HG03175 (cell line): ENCODE data around the gene BTAF1.
"Not testable (repeated sequence)": the region's sequence is repeated elsewhere in the genome, so short reads cannot be mapped to it uniquely, and the experiment has no call there.

ENCODE experiments used
- ATAC-seq: cut with Tn5 transposase; IDR thresholded peaks from one replicate; pipeline ENCODE4 v1.9.1; 2021; ENCODE audit warnings: mild to moderate bottlenecking, moderate library complexity; ENCODE audit not compliant: unreplicated experiment

Gene BTAF1

DNA sequence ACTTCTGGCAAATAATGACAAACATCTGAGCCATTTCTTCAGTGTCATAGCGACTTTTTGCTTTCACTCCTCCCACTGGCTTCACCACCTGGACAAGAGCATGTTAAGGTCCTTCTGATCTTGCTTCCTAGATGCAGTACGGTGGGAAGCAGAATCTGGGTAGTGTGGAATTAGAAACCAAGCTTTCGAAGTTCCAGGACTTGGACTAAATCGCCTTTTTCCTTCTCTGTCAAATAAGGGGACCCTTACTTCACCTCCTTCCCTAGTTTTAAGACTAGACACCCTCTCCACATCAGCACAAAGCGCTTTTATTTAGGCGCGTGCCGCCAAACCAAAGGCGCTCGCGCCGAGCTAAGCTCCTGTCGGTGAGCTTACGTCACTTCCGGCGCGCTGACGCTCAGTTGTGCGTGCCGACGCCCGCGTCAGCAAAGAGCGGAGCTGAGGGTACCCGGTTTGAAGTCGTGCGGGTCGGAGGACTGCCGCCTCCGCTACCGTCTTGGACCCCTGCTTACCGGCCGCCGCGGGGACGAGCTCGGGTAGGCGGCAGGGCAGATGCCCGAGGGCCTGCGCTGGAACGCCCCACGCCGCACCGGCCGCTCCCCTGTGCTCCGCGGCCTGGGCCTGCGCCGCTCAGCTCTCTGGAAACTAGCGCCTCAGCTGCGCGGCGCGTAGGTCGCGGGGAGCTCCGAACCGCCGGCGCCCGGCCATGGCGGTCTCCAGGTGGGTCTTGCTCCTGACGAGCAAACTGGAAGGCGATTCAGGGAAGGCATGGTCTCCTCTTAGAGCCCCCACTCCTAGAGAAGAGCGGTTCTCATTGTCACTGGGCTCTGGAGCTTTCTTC lies at the start of gene BTAF1:
TSS of gene BTAF1 (plus strand) at position 400 of the 841 bp plus-strand sequence. CDS start at position 707, 307 bp downstream.
- peak; percentile 99 for ATAC-seq

DNA sequence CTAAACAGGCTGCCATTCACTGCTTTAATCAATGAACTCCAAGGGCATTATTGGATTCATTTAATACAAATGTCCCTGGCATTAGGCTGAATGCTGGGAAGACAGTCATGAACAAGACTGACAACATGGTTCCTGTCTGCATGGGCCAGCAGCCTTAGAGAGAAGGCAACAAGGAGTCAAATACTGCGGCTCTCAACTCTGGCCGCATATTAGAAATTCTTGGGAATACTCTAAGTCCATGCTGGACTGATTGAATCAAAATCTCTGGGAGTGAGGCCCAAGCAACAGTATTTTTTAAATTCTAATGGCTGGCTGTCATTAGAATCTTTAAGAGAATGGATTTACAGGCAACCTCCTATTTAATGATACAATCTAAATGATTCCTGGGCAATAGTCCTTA lies 48.4 kb upstream of the BTAF1 start:
- no peak for ATAC-seq

- no peak for ATAC-seq
Measured at GRCh38 chr10:91875779-91876178, 47.8 kb upstream of the BTAF1 start.

DNA sequence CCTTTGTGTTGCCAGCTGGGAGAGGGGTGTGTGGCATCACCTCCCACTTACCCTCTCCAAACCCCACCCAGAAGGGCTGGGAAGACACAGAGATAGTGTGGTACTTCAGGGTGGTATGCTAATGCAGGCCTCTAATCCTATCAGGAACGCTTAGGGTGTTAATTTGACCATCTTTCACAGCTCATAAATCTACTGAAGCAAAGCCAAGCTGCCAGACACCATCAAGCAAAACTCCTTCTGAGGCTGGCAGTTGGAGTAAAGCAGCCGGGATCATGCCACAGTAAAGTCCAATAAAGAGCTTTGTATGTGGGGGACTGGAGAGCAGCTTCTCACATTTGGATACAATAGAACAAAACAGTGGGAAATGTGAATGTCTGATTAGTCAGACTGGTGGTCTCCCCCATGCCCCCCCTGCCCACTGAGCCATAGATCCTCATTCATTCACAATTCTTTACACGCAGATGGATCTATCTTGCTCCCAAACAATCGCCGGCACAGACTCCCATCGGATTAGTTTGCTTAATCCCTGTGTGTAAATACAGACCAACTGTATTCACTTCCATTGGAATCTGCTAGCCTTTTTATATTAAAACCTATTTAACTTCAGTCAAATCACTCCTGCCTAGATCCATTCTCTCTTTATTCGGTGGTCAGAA lies 43.9 kb upstream of the BTAF1 start:
- no peak for ATAC-seq

- ATAC-seq = no peak
Measured at GRCh38 chr10:91880310-91880709, 43.3 kb upstream of the BTAF1 start.

- no peak for ATAC-seq
Measured at GRCh38 chr10:91883549-91884444, 39.8 kb upstream of the BTAF1 start.

GRCh38 chr10:91884536-91884935 lies 39.0 kb upstream of the BTAF1 start:
- no peak for ATAC-seq

GRCh38 chr10:91885362-91886079 lies 38.0 kb upstream of the BTAF1 start:
- ATAC-seq = no peak

GRCh38 chr10:91886954-91887271 lies 36.7 kb upstream of the BTAF1 start:
- ATAC-seq = no peak

- peak; percentile 56 for ATAC-seq
Measured at GRCh38 chr10:91887272-91888076, 36.1 kb upstream of the BTAF1 start.

- ATAC-seq = no peak
Measured at GRCh38 chr10:91891125-91892001, 32.2 kb upstream of the BTAF1 start.

DNA sequence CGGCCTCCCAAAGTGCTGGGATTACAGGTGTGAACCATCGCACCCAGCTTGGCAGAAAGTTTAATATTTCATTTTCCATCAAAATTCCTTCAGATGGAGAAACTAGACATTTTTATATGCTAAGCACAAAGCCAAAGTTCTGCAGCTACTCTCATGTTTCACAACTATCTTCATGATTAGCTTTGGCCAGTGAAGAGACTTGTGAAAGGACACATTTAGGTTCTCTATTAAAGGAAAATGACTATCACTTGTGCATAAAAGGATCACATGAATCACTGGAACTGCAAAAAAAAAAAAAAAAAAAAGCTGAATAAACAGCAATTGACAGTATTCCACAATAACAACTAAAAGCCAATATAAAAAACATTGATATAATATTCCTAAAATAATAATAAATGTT lies 30.5 kb upstream of the BTAF1 start:
- ATAC-seq = no peak

DNA sequence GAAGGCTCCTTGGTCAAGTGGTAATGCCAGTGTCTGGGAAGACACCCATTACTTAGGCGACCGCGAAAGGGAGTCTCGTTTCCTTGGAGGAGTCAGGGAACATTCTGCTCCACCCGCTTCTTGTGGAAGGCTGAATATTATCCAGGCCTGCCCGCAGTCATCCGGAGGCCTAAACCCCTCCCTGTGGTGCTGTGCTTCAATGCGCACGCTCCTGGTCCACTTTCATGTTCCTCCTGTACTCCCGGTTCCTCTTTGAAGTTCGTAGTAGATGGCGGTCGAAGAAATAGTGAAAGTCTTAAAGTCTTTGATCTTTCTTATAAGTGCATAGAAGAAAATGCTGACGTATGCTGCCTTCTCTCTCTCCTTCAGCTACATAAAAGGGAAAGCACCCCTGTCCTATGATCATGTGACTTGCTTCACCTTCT lies 29.3 kb upstream of the BTAF1 start:
- ATAC-seq = not testable (repeated sequence)

DNA sequence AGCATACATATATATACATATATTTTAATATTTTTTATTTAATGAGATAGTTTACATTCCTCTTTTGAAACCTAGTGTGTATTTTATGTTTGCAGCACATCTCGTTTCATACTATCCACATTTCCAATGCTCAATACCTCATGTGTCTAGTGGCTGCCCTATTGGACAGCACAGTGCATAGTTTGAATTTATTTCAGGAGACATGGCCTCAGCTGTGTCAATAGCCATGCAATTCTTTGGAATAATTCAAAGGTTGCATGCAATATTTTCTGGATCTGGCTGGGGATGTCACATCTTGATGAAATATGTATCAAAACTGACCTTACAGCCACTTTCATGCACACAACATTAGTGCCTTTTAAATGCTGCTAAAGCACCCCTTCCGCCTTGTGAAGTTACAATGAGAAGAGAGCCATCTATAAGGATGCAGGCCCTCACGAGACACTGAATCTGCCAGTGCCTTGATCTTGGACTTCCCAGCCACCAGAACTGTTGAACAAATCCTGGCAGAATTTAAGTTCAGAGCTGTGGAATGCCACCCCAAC lies 27.3 kb upstream of the BTAF1 start:
- no peak for ATAC-seq

DNA sequence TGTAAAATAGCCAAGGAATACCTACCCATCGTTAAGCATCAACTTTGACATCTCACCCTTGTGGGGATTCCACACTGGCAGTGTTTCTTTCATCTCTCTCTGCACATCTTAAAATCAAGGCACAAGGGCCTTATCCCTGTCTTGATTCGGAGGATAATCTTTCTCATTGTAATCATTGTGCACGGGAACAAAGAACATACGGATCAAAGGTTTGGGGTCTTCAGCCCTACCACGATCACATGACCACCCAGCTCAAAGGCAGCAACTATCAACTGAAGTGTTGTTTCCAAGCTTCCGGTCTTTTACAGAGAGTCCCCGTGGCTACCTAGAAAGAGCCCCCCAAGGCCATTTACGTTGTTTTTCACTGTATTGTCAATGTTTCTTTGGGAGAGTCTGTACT lies 26.1 kb upstream of the BTAF1 start:
- no peak for ATAC-seq

DNA sequence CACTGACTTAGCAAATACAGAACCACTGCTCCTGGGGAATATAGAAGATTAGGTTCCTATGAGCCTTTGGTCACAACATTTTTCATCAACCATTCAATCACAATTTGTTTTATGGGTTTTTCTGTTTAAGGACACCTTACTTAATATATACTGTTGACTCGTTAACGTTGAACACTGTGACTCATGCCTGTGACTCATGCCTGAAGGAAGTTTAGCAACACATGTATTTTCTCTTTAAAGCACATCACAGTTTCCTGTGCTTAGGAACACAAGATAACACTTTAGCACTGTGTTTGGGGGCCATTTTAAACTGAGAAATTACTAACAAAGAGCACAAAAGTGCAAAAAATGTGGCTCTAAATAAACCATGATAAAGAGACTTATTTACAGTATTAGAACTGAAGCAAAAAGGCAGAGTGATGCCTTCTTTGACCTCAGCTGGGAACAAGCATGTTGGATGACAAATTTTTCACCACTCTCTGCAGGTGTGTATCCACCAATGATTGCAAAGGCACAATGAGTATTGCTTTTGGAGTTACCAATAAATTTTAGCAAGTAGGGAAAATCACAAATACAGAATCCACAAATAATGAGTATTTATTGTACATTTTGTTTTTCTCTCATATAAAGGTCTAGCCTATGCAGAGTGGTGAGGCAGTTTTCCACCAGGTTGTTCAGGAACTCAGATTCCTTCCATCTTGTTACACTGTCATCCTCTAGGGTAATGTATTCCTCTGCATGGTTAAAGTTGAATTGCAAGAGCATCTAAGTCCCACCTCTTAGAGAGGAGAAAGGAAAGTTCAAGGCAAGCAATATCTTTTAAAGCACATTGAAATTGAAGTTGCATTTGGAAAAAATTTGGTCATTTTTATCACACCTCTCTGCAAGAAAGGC lies 21.5 kb upstream of the BTAF1 start:
- no peak for ATAC-seq

GRCh38 chr10:91907033-91907594 lies 16.5 kb upstream of the BTAF1 start:
- ATAC-seq = no peak
